Activated naive CD4-positive, alpha-beta T cell (primary cell): Measurements from ENCODE around the gene SREK1IP1.
"Not testable (repeated sequence)": the region's sequence is repeated elsewhere in the genome, so short reads cannot be mapped to it uniquely, and the experiment has no call there.

Source experiments
- DNase-seq, 4 experiments: peaks; one replicate each; lab custom pipeline; 2025; lab: John Stamatoyannopoulos, UW

SREK1IP1 gene

DNA sequence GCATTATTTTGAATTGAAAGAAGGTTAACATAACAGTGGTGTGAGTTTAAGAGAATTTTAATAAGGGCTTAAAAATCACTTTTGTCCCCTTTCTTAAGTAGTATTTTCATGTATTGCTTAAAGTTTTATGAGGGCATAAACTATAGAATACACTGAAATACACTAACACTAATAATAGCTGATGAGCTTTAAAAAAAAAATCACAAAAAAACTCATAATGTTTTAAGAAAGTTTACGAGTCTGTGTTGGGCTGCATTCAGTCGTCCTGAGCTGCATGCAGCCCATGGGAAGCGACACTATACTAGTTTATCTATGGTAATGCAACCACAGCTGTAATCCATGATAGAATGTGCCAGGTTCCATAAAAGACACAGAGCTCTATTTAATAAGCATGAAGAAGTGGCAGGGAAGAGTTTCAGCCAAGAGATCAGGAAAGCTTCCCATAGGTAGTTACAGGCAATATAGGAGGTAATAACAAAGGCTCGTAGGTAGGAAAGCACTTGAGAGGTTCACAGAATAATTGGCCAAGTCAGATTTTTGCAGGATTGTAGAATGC, 4.5 kb downstream of the SREK1IP1 start:
- no peak for DNase-seq

DNA sequence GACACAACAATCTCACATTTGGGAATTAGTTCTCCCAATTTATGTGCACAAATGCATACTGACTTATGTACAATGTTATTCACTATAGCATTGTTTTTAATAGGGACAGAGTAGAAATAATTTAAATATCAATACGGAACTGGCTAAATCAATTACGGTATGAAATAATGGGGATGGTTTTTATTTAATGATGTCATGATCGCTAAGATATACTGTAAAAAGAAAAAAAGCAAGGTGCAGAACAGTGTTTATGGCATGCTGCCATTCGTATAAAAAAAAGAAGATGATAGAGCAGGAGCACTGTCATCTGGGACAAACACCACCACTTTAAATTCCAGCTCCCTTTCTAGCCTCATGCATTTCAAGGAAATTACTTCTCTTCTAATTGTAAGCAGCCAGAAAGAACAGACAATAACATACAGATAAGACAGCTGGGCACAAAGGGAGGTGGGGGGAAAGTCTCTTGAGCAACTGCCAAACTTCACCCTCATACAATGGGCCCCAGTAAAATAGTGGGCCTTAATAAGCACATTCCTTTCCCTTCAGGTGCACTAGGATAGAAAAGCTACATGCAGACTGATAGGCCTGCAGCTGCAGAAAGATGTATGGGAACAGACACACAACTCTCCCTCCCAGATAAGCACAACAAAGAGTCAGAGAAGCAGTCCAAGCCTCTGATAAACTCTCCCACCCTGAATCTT, 8.4 kb downstream of the SREK1IP1 start:
- no peak for DNase-seq

DNA sequence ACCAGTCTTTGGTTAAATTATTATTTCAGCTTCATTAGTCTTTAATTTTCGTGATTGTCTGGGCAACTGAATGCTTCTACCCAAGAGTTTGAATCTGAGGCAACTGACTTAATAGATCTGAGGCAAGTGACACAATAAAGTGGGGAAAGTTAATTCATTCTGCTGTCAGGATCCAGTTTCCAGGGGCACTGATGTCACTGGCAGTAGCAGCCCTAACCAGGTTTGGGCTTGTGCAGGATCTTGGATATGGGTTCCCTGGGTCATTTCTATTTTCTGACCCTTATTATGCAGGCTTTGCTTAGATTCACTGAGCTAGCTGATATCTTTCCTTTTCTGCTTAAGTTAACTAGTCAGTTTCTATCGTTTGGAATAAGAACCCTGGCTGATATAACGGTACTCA, 9.6 kb downstream of the SREK1IP1 start:
- no peak for DNase-seq

DNA sequence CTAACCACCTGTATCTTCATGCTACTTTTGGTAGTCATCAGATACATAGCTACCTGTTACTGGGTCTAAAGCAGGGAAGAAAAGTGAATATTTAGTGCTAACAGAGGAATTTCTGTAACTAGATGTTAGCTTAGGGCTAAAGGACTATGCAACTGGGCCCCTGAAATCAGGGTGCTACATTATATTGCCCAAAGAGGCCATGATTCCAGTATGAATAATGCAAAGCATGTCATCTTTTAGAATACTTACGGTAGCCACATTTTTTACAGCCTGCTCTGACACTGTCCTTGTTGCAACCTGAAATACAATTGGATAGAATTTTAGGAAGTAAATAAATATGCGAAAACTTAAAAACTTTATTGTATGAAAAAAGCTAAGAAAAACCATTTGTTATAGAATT, 14.4 kb downstream of the SREK1IP1 start:
- DNase-seq: no peak

DNA sequence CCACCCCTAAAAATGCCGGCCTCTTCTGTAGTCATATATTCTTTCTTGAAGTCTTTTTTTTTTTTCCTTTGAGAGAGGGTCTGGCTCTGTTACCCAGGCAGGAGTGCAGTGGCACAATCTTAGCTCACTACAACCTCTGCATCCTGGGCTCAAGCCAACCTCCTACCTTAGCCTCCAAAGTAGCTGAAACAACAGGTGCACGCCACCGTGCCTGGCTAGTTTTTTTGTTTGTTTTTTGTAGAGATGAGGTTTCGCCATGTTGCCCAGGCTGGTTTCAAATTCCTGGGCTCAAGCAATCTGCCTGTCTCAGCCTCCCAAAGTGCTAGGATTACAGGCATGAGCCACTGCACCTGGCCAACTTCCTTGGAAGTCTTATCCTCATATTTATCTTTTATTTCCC, 19.1 kb downstream of the SREK1IP1 start:
- no peak for DNase-seq

DNA sequence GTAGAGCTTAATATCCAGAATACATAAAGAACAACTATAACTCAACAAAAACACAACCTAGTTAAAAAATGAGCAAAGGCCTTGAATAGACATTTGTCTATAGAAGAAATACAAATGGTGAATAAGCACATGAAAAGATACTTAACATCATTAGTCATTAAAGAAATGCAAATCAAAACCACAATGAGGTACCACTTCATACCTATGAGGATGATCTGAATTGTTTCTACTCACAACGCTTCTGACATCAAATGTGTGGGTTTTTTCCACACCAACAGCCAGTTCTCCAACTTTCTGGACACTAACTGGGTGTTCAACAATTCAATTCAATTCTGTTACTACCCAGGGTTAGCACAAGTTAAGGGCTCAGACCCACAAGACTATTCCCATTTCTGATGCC, 22.0 kb downstream of the SREK1IP1 start:
- no peak for DNase-seq

DNA sequence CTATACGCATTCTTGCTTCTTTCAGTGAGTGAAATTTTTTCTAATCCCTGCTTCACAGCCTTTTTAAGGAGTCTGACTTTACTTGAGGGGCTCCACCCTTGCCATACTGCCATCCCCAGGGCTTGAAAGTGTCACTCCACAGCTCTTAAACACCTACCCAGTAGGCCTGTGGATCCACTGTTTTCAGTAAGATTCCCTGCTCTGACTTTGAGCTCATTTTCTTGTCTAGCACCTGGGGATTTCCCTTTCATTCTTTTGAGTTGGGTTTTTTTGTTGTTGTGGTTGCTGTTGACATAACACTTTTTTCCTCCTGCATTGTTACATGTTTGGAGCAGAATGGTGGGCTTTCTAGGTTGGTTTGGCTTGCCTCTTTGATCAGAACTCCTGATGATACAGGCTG, 23.6 kb downstream of the SREK1IP1 start:
- DNase-seq: no peak

DNA sequence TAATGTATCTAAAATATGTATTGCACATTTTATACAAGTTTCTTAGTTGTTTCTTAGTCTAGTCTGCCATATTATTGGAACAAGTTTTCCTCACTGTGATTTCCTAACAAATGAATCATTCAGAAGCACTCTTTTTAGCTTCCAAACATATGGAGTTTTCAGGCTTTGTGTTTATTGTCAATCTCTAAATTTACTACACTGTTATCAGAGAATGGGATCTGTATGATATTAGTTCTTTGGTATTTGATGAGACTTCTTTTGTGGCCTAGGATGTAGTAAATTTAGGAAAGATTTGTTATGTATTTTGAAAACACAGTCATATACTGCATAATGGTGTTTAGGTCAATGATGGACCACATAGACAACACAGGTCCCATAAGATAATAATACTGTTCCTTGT, 25.7 kb downstream of the SREK1IP1 start:
- no peak for DNase-seq

DNA sequence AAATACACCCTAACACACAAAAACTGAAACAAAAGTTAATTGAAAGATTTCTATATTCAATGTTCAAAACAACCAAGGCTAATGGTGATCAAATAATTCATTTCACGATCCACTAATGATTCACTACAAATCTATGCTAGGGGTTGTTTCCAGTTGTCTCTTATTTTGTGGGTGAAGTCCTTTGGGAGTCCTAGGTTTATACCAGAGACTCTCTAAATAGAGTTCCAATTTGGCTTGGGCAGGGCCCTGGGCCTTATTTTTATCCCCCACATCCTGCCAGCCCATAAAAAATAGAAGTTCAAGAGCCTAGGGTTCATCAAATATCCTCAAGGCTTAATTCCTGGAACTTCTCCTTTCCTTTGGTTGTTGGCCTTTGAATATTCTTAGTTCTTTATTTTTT, 26.1 kb downstream of the SREK1IP1 start:
- DNase-seq: no peak

DNA sequence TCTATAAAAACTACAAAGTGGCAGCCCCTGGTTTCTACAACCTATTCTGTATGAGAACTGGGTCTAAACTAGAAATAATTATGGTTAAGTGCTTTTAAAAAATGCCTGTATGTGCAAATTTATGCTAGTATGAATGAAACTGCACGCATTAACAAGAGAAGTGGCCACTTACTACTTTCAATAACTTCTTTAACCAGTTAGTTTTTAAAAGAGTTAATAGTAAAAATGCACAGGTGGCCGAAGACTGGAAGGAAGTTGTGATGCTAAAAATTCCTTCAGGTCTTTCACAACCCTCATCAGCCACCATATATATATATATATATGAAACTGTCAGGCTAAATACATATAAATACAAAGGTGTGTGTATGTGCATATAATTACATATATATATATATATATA, 41.3 kb downstream of the SREK1IP1 start:
- DNase-seq: no peak

DNA sequence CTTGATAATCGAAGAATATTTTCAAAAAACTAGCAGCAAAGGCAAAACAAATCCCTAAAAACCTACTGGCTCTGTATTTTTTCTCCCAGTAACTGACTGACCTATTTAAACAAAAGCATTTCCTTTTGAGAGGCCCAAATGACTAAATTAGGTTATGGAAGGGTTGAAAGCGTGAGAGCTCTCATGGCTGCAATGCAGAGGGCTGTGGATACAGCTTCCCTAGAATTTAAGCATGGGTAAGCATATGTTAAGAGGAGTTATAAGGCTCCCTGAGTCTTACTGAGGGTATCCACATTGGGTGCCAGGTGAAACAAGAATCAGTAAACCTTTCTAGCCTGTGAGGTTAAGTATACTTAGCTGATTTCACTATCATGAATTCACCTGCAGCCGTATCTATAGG, 45.9 kb downstream of the SREK1IP1 start:
- DNase-seq: no peak

DNA sequence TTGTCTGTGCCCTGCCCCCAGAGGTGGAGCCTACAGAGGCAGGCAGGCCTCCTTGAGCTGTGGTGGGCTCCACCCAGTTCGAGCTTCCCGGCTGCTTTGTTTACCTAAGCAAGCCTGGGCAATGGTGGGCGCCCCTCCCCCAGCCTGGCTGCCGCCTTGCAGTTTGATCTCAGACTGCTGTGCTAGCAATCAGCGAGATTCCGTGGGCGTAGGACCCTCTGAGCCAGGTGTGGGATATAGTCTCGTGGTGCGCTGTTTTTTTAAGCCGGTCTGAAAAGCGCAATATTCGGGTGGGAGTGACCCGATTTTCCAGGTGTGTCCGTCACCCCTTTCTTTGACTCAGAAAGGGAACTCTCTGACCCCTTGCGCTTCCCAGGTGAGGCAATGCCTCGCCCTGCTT, 54.0 kb downstream of the SREK1IP1 start:
- DNase-seq: not testable (repeated sequence)

DNA sequence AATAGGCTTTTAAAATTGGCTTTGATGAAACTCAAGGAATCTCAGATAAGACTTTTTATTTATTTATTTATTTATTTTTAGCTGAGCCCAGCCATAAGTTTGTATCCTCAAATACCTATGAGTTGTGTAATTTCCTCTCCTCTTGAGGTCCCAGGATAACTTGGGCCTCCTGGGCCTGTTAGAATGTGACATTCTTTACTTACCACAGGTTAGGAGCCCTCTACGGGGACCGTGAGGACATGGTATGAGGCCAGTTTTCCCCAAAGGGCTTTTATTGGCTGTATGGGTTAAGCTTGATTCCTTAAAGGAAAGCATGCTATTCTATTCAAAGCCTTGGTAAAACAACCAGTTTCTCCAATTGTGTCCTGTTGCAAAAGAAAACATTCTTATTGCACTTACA, 61.3 kb downstream of the SREK1IP1 start:
- no peak for DNase-seq

DNA sequence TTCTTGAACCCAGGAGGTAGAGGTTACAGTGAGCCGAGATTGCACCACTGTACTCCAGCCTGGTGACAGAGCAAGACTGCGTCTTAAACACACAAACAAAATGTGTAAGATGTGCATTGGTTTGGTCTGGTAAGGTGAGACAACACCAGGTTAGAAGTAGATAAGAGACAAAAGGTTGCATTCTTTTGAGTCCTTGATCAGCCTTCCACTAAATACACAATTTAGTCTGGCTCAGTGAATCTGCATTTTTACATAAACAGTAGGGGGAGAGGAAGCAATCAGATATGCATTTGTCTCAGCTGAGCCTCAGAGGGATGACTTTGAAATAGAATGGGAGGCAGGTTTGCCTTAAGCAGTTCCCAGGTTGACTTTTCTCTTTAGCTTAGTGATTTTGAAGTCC, 62.4 kb downstream of the SREK1IP1 start:
- not testable (repeated sequence) for DNase-seq

DNA sequence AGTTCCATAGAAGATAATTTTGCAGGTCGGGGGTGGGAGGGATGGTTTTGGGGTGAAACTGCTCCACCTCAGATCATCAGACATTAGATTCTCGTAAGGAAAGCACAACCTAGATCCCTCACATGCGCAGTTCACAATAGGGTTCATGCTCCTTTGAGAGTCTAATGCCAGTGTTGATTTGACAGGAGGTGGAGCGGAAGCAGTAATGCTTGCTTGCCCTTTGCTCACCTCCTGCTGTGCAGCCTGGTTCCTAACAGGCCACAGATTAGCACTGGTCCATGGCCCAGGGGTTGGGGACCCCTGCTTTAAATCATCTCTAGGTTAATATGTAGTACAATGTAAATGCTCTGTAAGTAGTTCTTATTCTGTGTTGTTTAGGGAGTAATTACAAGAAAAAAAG, 67.7 kb downstream of the SREK1IP1 start:
- DNase-seq: no peak

DNA sequence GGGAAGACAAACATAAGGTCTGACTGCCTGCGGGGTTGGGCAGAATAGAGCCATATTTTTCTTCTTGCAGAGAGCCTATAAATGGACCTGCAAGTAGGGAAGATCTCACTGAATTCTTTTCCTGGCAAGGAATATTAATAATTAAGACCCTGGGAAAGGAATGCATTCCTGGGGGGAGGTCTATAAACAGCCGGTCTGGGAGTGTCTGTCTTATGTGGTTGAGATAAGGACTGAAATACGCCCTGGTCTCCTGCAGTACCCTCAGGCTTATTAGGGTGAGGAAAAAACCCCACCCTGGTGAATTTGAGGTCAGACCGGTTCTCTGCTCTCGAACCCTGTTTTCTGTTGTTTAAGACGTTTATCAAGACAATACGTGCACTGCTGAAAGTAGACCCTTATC, 72.1 kb downstream of the SREK1IP1 start:
- not testable (repeated sequence) for DNase-seq

DNA sequence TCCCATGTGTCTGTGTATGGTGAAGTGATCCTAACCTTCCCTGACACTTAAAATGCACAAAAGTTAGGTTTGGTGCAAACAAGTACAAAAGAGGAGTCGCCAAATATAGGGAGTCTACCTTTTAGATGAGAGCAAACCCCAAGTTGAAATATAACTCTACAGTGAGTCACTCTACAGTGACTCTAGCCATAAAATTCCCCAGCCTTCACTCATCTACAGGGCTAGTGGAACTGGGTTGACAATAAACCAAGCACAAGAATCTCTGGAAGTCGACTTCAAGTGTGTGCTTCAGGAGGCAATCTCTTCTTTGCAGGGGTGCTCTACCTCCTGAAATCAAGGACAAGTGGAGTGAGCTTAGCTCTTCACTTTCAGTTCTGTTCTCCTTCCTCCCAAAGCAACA, 74.9 kb downstream of the SREK1IP1 start:
- no peak for DNase-seq

DNA sequence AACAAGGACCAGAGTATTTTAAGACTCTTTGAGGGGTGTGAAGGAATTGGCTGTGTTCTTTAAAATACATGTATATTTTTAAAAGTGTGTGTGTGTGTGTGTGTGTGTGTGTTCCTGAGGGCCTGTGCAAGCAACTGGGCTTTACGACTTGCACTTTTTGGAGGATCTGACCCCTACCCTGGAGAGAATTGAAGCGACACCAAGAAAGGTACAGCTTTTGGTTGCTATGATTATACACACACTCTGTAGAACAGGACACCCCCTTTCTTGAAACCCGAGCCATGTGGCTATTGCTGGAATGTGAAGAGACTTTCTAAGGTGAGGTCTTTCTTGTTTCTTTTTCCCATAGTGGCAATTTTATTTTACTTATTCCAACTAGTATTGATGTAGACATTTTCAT, 77.2 kb downstream of the SREK1IP1 start:
- no peak for DNase-seq

DNA sequence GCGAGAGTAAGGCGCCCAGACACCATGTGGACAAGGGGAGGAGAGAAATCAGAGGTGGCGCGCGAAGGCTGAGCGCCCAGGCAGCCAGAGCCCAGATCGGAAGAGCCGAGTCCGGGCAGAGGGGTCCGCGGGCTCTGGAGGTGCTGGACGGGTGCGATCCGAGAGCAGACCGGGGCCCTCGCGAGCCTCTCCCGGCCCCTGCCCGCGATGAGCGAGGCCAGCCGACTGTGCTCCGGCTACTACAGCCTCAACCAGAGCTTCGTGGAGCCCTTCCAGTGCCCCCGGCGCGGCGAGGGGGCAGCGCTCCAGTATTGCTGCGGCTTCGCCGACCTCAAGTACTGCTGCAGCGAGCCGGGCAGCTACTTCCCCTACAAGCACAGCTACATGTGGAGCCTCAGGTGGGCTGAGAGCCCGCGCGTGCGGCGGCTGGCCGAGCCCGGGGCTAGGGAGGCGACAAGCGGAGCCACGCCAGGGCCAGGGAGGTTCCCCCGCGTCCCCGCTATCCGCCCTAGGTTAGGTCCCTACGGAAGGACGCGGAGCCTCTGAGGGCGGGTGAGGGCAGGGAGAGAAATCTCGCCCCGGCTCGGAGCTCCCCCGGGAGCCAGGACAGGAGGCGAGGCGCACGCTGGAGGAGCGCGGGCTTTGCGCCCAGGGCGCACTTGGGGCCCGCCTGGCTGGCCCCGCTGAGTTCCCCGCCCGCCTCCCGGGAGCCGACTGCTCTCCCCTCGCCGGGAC, 77.9 kb downstream of the SREK1IP1 start, which contains the start of gene SHISAL2B:
TSS of gene SHISAL2B (plus strand) at position 87 of the 735 bp plus-strand sequence. CDS start at position 208, 121 bp downstream.
- DNase-seq: no peak

DNA sequence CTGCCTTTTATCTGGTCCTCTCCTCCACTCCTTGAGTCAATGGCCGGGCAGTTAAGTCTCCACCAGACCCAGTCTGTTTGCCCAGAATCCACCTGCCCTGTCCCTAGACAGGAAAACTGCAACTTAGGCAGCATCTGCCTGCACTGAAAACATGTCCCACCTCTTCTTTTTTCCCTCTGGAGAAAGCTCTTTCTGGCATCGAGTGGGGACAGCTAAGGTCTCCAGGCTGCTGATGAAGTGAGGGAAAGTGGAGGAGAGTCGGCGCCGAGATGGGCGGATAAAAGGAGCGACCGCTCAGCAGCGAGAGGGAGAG, 78.4 kb downstream of the SREK1IP1 start:
- DNase-seq: no peak

DNA sequence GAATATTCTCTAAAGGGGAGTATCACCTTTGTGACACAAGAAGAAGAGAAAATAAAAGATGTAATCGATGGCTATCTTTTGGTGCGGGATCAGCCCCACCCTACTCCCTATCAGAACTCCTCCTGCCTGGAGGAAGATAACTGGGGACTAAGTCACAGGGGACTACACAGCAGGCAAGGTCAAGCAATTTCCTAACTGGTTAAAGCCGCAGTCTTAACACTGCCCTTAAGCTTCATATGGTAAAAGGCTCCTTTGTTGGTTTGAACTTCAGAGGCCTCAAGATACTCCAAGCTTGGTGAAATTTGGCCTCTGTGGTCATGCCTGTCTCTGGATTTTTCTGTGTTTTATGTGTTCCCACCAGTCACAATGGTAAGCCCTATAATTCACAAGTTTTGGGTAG, 79.5 kb downstream of the SREK1IP1 start:
- no peak for DNase-seq

DNA sequence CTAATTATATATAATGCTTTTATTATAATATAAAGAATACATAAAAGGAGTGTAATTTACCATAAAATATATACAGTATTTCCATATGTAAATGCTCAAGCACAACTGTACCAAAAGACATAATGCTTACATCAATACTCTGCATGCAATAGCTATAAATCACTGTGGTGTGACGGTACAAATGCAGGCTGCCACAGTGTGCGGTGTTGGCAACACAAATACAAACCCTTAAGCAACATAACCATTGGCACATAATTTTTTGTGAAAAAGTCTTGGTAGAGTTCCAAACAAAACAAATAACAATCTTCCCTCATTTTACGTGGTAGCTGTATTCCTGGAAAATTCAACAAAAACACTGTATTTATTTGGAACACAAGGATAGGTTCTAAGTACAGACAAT, 80.1 kb downstream of the SREK1IP1 start:
- no peak for DNase-seq

DNA sequence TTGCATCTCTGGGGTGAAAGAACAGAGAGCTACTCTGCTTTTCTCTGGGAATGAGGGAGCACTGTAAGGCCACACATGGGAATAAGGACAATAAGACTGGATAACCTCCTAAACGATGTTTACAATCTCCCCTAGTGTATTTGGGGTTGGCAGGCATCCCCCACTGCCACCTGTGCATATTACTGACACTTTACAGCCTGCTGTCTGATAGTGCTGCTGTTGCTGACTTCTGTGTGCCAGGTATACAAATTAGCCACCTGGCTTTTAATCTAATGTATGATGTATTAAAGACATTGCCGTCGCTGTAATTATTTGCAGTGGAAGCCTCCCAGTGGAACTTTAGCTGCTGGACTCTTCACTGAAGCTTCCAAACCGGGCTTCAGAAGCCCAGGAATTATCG, 82.6 kb downstream of the SREK1IP1 start:
- DNase-seq: no peak

DNA sequence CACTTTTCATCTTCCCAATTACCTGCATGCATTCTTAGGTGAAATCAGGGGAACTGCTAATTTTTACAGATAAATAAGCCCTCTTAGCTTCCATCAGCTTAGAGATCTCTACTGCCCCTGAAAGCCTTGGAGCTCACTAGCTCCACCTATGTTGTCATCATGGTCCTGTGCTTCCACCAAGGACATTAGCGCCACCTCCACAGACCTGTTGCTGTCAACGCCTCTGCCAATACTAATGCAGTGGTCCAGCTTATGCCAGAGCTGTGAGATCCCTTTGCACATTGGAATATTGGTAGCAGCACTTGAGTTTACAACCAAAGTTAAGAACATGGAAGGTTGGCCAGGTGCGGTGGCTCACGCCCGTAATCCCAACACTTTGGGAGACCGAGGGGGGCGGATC, 85.9 kb downstream of the SREK1IP1 start:
- no peak for DNase-seq
